PFSK-1 (cell line): Measurements from ENCODE around the gene CMYA5.

ENCODE experiments used
- FOXP2 ChIP-seq: optimal IDR thresholded peaks from 2 replicates; pipeline ENCODE3; 2011; ENCODE audit warnings: borderline replicate concordance, control low read depth, inconsistent platforms; ENCODE audit not compliant: insufficient read depth; ENCODE audit errors: extremely low read length, extremely low read depth
- POLR2AphosphoS5 ChIP-seq: IDR thresholded peaks from 2 replicates; pipeline ENCODE4 v1.6.1; 2012; ENCODE audit warnings: low read depth, mild to moderate bottlenecking, control low read depth, low read length, moderate library complexity
- REST ChIP-seq, 2 experiments: IDR thresholded peaks; 2 replicates each; pipeline versions ENCODE4 v1.6.1 to v1.8.0; 2011 to 2012; ENCODE audit warnings: low read depth in 2 of 2, low read length in 2 of 2, control low read depth in 1 of 2, inconsistent platforms in 1 of 2, mild to moderate bottlenecking in 1 of 2, moderate library complexity in 1 of 2; ENCODE audit not compliant: insufficient read depth in 1 of 2
- SIN3A ChIP-seq: IDR thresholded peaks from 2 replicates; pipeline ENCODE4 v1.6.1; 2012; ENCODE audit warnings: mild to moderate bottlenecking, low read length, moderate library complexity, borderline replicate concordance; ENCODE audit not compliant: insufficient read depth
- TAF1 ChIP-seq: IDR thresholded peaks from 2 replicates; pipeline ENCODE4 v1.6.1; 2012; ENCODE audit warnings: low read length, control low read depth, borderline replicate concordance; ENCODE audit not compliant: insufficient read depth

Gene CMYA5

GRCh38 chr5:79844571-79844970 lies 154.9 kb downstream of the CMYA5 start:
- TF ChIP-seq REST (IDR thresholded peaks at IDR 0.05; ENCODE audit: insufficient read depth in 1 of 2, low read depth in 2 of 2, low read length in 2 of 2) (no peak), SIN3A (no peak), FOXP2 (no peak), TAF1 (no peak), POLR2AphosphoS5 (no peak)

GRCh38 chr5:79845448-79846197 lies 156.0 kb downstream of the CMYA5 start:
- TF ChIP-seq FOXP2, result no peak
- TF ChIP-seq POLR2AphosphoS5, result no peak
- TF ChIP-seq REST (IDR thresholded peaks at IDR 0.05; ENCODE audit: insufficient read depth in 1 of 2, low read depth in 2 of 2, low read length in 2 of 2), result no peak
- no peak for TF ChIP-seq TAF1
- no peak for TF ChIP-seq SIN3A

- no peak for TF ChIP-seq POLR2AphosphoS5
- no peak for TF ChIP-seq TAF1
- TF ChIP-seq REST (IDR thresholded peaks at IDR 0.05; ENCODE audit: insufficient read depth in 1 of 2, low read depth in 2 of 2, low read length in 2 of 2), result no peak
- TF ChIP-seq SIN3A, result no peak
- no peak for TF ChIP-seq FOXP2
Measured at GRCh38 chr5:79846198-79846521, 156.5 kb downstream of the CMYA5 start.

GRCh38 chr5:79847561-79847960 lies 157.9 kb downstream of the CMYA5 start:
- TF ChIP-seq REST (IDR thresholded peaks at IDR 0.05; ENCODE audit: insufficient read depth in 1 of 2, low read depth in 2 of 2, low read length in 2 of 2), result no peak

- TF ChIP-seq SIN3A (no peak), POLR2AphosphoS5 (no peak), TAF1 (no peak), REST (IDR thresholded peaks at IDR 0.05; ENCODE audit: insufficient read depth in 1 of 2, low read depth in 2 of 2, low read length in 2 of 2) (no peak), FOXP2 (no peak)
Measured at GRCh38 chr5:79849061-79849460, 159.4 kb downstream of the CMYA5 start.
